ENCODE measurements around the gene PRSS2. TPM values are rescaled to one million over a fixed set of nuclear protein-coding genes. Genes with fewer than 3 reads are reported as not detected.

PRSS2 gene
- total and polyA plus RNA-seq, 9 of the 15 experiments (the other 6 are each of a cell fraction or from before 2014, with no cell fraction given), result 1.3 to 23.9 (median 3.8) TPM

DNA sequence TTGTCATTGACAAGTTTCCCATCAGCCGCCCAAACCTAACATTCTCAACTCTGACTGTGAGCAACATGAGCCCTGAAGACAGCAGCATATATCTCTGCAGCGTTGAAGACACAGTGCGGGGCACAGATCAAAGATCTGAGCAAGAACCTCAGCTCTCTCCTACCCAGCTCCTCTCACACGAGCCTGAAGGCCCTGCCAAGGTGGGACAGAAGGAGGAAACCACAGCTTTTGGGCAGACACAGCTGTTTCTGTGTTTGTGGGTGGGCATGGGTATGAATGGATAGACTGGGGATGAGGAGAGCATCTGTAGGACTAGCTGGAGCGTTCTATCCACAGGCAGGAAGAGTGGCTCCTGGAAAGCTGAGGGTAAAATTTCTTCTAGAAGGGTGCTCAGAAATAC lies 30.0 kb upstream of the PRSS2 start:
- Histone ChIP-seq H3K36me3 (ENCODE audit: control insufficient read depth, insufficient read depth, low read length) (no peaks in the 10 kb centered on the region), H3K9ac (ENCODE audit: insufficient read depth in 1 of 2, low read depth in 2 of 2, low read length in 2 of 2) (no peak overlapping the region), H3K9me1 (ENCODE audit: control insufficient read depth, insufficient read depth, low read length) (no peaks in the 10 kb centered on the region), H3K27ac (ENCODE audit: extremely low read depth, low read depth, low read length) (no peak overlapping the region), H3K9me3 (replicated peaks; ENCODE audit: control insufficient read depth, insufficient read depth, low read depth, low read length) (no peaks in the 10 kb centered on the region), H2AFZ (ENCODE audit: low read depth, low read length) (no peak overlapping the region), H3K4me1 (replicated peaks in 1 of 2; ENCODE audit: control insufficient read depth in 2 of 2, insufficient read depth in 2 of 2, low read length in 2 of 2) (no peaks in the 10 kb centered on the region), H4K20me1 (replicated peaks; ENCODE audit: control insufficient read depth, insufficient read depth, low read length) (no peaks in the 10 kb centered on the region), H3K4me2 (ENCODE audit: insufficient read depth, low read length) (no peak overlapping the region), H3K27me3 (ENCODE audit: control insufficient read depth in 2 of 2, insufficient read depth in 2 of 2, low read length in 2 of 2) (peaks cover 0 to 6% of the 10 kb centered on the region in 2 experiments; a peak in 1 of 5 replicates), H3K4me3 (no peak overlapping the region), H3K79me2 (ENCODE audit: control insufficient read depth, insufficient read depth, low read length) (no peaks in the 10 kb centered on the region)
- no TSS peak for BruUV-seq (replicated peaks)
- intact Hi-C loops (cut with micrococcal nuclease), result no loop called here
- 2% methylated on average over 5 of the region's 5 CpGs for WGBS (ENCODE audit: insufficient coverage, low coverage, missing lambda C conversion rate)
- DNase-seq (ENCODE audit: extremely low read depth in 1 of 4, low spot score in 3 of 4) (no peak), ATAC-seq (0 out of 3 replicates have a peak, but pooled peaks have one; percentile 35), FAIRE-seq (no peak)
- TF ChIP-seq CREM (IDR thresholded peaks at IDR 0.05; ENCODE audit: low read depth) (no peak), CREBBP (IDR thresholded peaks at IDR 0.05; ENCODE audit: low read depth, low read length) (no peak), DIDO1 (tag; IDR thresholded peaks at IDR 0.05; ENCODE audit: low read depth) (no peak), MIER1 (IDR thresholded peaks at IDR 0.05; ENCODE audit: low read depth) (no peak), MAX (CRISPR knock-in tag; IDR thresholded peaks at IDR 0.05) (no peak), ATF7 (IDR thresholded peaks at IDR 0.05) (no peak), E2F1 (CRISPR knock-in tag; IDR thresholded peaks at IDR 0.05) (no peak), COPS2 (conservative IDR thresholded peaks at IDR 0.05) (no peak), CBX8 (IDR thresholded peaks at IDR 0.05; ENCODE audit: borderline replicate concordance, extremely low read depth, low read depth, low read length, poor library complexity, severe bottlenecking) (no peak), ELF1 (tag; IDR thresholded peaks at IDR 0.05) (no peak), TOE1 (IDR thresholded peaks at IDR 0.05; ENCODE audit: borderline replicate concordance) (no peak), TOE1 (CRISPR knock-in tag; IDR thresholded peaks at IDR 0.05; ENCODE audit: borderline replicate concordance, low read depth) (no peak), MTF1 (CRISPR knock-in tag; IDR thresholded peaks at IDR 0.05; ENCODE audit: borderline replicate concordance) (no peak), ZNF384 (IDR thresholded peaks at IDR 0.05; ENCODE audit: low read depth, low read length) (no peak), ATF3 (IDR thresholded peaks at IDR 0.05) (no peak), ATF3 (CRISPR knock-in tag; conservative IDR thresholded peaks at IDR 0.05) (no peak), FUS (optimal IDR thresholded peaks at IDR 0.05; ENCODE audit: low read depth, low read length) (no peak), SREBF1 (IDR thresholded peaks at IDR 0.05; ENCODE audit: borderline replicate concordance, low read depth, low read length) (no peak), NR2C1 (IDR thresholded peaks at IDR 0.05) (no peak), NR2C1 (tag; IDR thresholded peaks at IDR 0.05) (no peak)
- TF ChIP-seq, protein P1, sequence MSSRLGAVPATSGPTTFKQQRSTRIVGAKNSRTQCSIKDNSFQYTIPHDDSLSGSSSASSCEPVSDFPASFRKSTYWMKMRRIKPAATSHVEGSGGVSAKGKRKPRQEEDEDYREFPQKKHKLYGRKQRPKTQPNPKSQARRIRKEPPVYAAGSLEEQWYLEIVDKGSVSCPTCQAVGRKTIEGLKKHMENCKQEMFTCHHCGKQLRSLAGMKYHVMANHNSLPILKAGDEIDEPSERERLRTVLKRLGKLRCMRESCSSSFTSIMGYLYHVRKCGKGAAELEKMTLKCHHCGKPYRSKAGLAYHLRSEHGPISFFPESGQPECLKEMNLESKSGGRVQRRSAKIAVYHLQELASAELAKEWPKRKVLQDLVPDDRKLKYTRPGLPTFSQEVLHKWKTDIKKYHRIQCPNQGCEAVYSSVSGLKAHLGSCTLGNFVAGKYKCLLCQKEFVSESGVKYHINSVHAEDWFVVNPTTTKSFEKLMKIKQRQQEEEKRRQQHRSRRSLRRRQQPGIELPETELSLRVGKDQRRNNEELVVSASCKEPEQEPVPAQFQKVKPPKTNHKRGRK (tag; IDR thresholded peaks at IDR 0.05), result no peak
- ChIA-PET POLR2A (no interaction called here), CTCF (ENCODE audit: low intra/inter-chr PET ratio) (no interaction called here)
- in situ Hi-C loops (cut with MboI), result no loop called here

Measured in K562 (cell line).